HG03108 (cell line): ENCODE data around the gene PARPBP.
"Not testable (repeated sequence)": the region's sequence is repeated elsewhere in the genome, so short reads cannot be mapped to it uniquely, and the experiment has no call there.

Experiments used
- ATAC-seq: cut with Tn5 transposase; IDR thresholded peaks from one replicate; pipeline ENCODE4 v1.9.1; 2021; ENCODE audit warnings: moderate library complexity; ENCODE audit not compliant: unreplicated experiment

The PARPBP gene, protein sequence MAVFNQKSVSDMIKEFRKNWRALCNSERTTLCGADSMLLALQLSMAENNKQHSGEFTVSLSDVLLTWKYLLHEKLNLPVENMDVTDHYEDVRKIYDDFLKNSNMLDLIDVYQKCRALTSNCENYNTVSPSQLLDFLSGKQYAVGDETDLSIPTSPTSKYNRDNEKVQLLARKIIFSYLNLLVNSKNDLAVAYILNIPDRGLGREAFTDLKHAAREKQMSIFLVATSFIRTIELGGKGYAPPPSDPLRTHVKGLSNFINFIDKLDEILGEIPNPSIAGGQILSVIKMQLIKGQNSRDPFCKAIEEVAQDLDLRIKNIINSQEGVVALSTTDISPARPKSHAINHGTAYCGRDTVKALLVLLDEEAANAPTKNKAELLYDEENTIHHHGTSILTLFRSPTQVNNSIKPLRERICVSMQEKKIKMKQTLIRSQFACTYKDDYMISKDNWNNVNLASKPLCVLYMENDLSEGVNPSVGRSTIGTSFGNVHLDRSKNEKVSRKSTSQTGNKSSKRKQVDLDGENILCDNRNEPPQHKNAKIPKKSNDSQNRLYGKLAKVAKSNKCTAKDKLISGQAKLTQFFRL

GRCh38 chr12:102119674-102120563, at the start of gene PARPBP, which contains the start of gene NUP37:
TSS of gene PARPBP (plus strand) at chr12:102120183. CDS start at chr12:102123889, 3,706 bp downstream.
TSS of gene NUP37 (minus strand) at chr12:102120114. CDS start at chr12:102118518, 1,596 bp downstream.
- peak; percentile 98 for ATAC-seq

GRCh38 chr12:102072092-102072491, 47.9 kb upstream of the PARPBP start:
- not testable (repeated sequence) for ATAC-seq

DNA sequence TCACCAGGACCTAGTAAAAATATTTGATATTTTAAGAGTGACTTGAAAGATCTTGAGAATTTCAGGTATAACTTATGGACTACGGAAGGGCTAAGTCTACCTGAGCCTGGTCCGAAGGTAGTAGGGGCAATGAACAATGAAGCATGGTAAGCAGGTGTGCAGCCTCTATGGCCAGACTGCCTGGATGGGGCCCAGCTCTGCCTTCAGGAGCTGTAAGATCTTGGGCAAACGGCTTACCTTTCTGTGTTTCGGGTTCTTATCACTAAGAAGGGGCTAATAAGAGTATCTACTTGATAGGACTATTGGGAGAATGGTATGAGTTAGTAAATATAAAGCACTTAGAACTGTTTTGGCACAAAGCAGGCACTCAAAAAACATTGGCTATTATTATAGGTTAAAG, 39.1 kb upstream of the PARPBP start:
- no peak for ATAC-seq

DNA sequence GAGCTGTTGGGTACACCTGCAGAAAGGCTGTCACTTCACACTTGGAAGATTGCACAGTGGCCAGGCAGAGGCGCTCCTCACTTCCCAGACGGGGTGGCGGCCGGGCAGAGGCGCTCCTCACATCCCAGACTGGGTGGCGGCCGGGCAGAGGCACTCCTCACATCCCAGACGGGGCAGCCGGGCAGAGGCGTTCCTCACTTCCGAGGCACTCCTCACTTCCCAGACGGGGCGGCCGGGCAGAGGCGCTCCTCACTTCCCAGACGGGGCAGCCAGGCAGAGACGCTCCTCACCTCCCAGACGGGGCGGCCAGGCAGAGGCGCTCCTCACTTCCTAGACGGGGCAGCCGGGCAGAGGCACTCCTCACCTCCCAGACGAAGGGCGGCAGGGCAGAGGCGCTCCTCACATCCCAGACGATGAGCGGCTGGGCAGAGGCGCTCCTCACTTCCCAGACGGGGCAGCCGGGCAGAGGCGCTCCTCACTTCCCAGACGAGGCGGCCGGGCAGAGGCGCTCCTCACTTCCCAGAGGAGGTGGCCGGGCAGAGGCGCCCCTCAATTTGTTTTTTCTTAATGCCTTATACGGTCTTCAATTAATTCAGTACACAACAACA, 30.7 kb upstream of the PARPBP start:
- ATAC-seq = not testable (repeated sequence)

DNA sequence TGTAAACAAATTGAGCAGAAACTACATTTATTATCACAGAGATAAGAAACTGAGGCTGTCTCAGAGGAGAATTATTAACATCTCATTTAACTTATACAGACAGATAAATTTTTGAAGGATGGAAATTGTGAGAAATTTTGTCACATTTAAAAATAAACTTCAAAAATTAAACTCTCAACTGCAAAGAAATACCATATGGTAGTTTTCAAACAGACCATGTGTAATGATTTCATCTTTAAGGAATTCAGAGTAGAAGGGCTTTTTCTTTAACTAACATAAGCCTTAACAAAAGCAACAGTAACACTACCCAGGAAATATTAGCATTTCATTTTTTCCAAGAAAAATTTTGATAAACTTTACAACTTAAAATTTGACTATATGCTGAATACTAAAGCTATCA, 26.7 kb upstream of the PARPBP start:
- ATAC-seq = no peak

- ATAC-seq = no peak
Observed at GRCh38 chr12:102095677-102096263, 24.2 kb upstream of the PARPBP start.

DNA sequence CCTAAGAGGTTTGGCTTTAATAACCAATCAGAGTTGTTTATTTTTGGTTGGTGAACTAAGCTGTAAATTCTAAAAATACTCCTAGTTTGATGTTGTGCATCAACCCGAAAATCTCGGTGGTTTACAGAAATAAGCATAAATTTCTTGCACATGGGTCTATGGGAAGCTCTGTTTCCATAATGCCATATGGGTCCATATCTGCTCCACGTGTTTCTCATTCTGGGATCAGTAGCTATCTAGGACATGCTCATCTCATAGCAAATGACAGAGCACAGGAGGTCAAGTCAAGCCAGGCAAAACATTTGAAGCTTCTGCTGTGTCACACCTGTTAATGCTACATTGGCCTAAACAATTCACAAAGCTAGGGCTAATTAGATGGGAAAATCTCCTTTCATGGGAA, 23.1 kb upstream of the PARPBP start:
- no peak for ATAC-seq

GRCh38 chr12:102106905-102107304, 13.1 kb upstream of the PARPBP start:
- ATAC-seq = no peak

DNA sequence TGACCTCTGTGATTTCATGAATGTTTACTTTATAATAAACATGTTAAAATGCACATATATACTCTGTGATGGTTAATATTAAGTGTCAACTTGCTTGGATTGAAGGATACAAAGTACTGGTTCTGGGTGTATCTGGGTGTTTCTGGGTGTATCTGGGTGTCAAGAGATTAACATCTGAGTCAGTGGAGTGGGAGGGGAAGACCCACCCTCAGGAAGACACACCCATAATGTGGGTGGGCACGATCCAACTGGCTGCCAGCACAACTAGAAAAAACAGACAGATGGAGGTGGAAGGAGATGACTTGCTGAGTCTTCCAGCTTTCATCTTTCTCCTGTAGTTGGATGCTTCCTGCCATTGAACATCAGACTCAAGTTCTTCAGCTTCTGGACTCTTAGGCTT, 12.0 kb upstream of the PARPBP start:
- ATAC-seq = no peak

DNA sequence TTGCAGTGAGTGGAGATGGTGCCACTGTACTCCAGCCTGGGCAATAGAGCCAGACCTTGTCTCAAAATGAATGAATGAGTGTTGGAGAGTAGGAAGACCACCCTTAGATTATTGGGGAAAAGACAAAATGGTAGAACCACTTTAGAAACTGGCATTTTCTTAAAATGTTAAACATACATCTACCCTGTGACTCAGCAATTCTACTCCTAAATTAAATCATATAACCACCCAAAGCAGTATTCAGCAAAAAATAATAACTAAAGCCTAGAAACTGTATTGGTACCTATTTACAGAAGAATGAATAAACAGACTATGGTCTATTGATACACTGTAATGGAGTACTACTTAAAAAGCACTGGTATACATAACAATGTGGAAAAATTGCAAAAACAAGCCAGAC, 9.2 kb upstream of the PARPBP start:
- ATAC-seq = no peak

DNA sequence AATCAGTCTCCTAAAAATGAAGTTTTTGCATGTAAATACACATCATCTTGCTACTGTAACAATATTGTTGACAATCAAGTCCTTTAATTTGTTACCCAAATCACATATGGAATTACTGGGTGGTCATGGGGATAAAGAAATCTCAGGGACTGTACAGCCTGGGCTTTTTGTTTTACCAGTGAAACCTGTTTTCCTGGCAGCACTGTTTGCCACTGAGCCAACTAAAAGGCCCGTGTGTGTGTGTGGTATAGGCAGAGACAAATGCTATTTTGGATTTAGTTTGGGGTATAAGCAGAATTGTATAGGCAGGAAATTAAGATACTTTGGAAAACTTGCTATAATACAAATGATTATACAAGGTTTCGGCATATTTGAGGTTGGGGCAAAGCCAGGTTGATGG, 5.8 kb upstream of the PARPBP start:
- no peak for ATAC-seq

- no peak for ATAC-seq
Observed at GRCh38 chr12:102116392-102116791, 3.6 kb upstream of the PARPBP start.

- ATAC-seq = no peak
Observed at GRCh38 chr12:102118874-102119273, 1.1 kb upstream of the PARPBP start.

- no peak for ATAC-seq
Observed at GRCh38 chr12:102120564-102120873, 536 bp downstream of the PARPBP start.

- ATAC-seq = no peak
Observed at GRCh38 chr12:102120886-102121285, 903 bp downstream of the PARPBP start.

- ATAC-seq = not testable (repeated sequence)
Observed at GRCh38 chr12:102121328-102121727, 1.3 kb downstream of the PARPBP start.

- ATAC-seq = not testable (repeated sequence)
Observed at GRCh38 chr12:102130720-102131119, 10.7 kb downstream of the PARPBP start.

DNA sequence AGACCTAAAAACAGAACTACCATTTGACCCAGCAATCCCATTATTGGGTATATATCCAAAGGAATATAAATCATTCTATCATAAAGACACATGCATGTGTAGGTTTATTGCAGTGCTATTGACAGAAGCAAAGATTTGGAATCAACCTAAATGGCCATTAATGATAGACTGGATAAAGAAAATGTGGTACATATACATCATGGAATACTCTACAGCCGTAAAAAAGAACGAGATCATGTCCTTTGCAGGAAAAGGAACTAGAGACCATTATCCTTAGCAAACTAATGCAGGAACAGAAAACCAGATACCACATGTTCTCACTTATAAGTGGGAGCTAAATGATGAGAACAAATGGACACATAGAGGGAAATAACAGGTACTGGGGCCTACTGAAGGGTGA, 11.5 kb downstream of the PARPBP start:
- not testable (repeated sequence) for ATAC-seq

GRCh38 chr12:102137619-102138018, 17.6 kb downstream of the PARPBP start:
- not testable (repeated sequence) for ATAC-seq

- ATAC-seq = not testable (repeated sequence)
Observed at GRCh38 chr12:102142866-102143373, 22.9 kb downstream of the PARPBP start.
